GM06990 (cell line): ENCODE results near the gene CFAP20DC.

Source experiments
- DNase-seq: peaks from one replicate; pipeline ENCODE4 v3.0.0-alpha.2; 2011; ENCODE audit not compliant: insufficient read length; ENCODE audit errors: extremely low read depth
- H3K27me3 ChIP-seq: replicated peaks from 2 replicates; pipeline ENCODE4 v1.6.0; 2011; ENCODE audit warnings: low read length; ENCODE audit not compliant: control insufficient read depth, insufficient read depth
- H3K36me3 ChIP-seq: 2 replicates; pipeline ENCODE4 v1.5.1; 2011; ENCODE audit warnings: low read length; ENCODE audit not compliant: control insufficient read depth, insufficient read depth
- H3K4me3 ChIP-seq: replicated peaks from 2 replicates; pipeline ENCODE4 v1.5.1; 2011; ENCODE audit warnings: low read depth, mild to moderate bottlenecking, control low read depth, low read length
- TF ChIP-seq, protein P1 (sequence below): IDR thresholded peaks from 2 replicates; pipeline ENCODE4 v1.5.1; 2011; ENCODE audit warnings: low read length, control low read depth, mild to moderate bottlenecking, inconsistent platforms; ENCODE audit not compliant: insufficient read depth, poor library complexity, severe bottlenecking

CFAP20DC gene

DNA sequence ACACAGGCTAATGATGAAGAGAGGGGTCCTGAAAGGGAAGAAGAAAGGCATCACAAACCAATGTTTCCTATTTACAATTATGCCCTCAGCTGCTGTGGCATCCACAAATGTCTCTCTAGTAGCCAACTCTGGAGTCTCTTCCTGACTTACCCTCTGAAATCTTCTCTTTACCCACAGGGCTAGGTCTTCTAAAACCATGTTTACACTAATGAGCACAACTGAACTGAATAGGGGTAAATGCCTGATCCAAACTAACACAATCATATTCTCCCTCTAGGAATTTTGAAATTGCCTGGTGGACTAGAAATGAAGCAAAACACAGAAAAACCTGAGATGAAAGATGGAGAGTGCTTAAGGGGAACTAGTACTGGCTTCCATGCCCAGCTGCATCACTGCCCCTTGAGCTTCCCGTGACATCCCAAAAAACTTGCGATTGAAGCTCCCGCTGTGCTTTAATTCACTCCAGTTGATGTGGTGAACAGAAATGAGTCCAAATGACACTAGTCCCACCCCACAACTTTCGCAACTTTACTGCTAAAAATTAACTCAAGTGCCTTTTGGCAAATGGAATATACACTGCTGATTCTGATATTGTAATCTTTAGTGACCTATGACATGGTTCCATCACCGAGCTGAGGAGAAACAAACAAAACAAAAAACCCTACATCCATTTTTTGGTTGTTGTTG lies 32.8 kb downstream of the CFAP20DC start:
- Histone ChIP-seq H3K36me3 (no peaks in the 10 kb centered on the region), H3K4me3 (no peak overlapping the region), H3K27me3 (no peaks in the 10 kb centered on the region)
- TF ChIP-seq, protein P1, sequence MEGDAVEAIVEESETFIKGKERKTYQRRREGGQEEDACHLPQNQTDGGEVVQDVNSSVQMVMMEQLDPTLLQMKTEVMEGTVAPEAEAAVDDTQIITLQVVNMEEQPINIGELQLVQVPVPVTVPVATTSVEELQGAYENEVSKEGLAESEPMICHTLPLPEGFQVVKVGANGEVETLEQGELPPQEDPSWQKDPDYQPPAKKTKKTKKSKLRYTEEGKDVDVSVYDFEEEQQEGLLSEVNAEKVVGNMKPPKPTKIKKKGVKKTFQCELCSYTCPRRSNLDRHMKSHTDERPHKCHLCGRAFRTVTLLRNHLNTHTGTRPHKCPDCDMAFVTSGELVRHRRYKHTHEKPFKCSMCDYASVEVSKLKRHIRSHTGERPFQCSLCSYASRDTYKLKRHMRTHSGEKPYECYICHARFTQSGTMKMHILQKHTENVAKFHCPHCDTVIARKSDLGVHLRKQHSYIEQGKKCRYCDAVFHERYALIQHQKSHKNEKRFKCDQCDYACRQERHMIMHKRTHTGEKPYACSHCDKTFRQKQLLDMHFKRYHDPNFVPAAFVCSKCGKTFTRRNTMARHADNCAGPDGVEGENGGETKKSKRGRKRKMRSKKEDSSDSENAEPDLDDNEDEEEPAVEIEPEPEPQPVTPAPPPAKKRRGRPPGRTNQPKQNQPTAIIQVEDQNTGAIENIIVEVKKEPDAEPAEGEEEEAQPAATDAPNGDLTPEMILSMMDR = no peak
- DNase-seq = no peak

DNA sequence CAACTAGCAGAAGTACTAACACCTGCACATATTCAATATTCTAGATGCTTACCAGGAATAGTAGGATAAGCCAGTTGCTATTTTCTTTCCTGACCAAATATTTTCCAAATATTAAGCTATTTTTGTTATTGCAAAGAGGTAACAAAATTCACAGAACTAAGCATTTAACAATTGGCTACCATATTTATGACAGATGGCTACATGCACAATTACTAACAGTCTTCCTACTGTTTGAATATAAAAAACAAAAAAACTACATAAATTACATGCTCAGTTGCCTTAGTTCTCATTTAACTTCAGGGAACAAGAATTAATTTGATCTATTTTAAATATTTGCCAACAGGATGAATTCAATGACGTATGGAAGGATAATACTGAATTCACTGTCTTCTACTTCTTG lies 36.2 kb downstream of the CFAP20DC start:
- no peaks in the 10 kb centered on the region for H3K36me3 ChIP-seq
- H3K4me3 ChIP-seq = no peak overlapping the region
- no peak for DNase-seq
- TF ChIP-seq, protein P1 = no peak
- H3K27me3 ChIP-seq = no peaks in the 10 kb centered on the region

DNA sequence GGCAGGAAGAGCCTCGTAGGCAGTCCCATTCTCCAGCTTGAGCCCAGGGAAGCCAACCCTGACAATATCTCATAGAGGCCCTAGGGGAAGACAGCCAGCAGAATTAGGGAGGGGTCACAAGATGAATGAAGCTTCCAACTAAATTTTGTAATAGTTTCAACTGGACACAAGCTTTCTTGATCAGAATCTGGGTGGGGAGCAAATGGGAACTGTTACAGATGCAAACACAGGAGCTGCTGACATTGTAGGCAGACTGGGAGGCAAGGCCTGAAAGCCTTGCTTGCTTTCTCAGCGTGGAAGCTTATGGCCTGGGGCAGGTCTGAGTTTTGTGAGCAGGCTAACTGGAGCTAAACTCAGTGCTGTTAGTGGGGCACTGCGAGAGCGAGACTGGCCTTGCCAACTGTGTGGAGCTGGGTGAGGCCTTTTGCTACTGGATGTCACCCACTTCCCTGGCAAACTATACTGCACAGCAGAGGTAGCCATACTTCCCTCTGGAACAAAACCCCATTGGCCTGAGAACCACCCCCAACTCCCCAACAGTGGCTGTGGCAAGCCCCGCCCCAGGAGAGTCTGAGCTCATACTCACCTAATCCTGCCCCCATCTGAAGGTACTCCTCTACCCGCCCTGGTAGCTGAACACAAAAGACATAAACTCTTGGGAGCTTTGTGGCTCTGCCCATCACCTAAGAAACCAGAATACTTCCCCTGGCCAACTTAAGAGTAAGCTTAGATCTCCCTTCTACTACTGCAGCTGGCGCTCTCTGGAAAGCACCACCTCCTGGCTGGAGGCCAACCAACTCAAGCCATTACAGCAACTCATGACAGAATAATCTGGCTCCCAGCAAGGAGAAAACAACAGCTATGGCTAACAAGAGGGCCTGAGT lies 42.9 kb downstream of the CFAP20DC start:
- Histone ChIP-seq H3K4me3 (no peak overlapping the region), H3K27me3 (no peaks in the 10 kb centered on the region), H3K36me3 (no peaks in the 10 kb centered on the region)
- TF ChIP-seq, protein P1 = no peak
- no peak for DNase-seq

DNA sequence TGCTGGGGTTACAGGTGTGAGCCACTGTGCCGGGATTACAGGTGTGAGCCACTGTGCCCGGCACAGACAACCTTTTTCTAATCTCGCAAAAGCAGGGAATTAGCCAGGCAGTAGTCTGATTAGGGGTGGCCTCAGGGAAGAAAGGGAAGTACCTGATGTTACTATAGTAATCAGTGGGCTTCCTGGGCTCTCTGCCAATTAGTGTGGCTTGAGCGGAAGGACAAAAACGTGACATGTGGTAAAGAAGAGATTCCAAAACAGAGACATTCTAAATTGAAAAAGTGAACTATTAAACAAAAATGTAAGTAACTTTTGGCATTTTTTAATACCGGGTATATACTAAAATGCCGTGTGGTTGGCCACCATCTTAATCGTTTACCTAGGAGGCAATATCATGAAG lies 48.1 kb downstream of the CFAP20DC start:
- Histone ChIP-seq H3K36me3 (no peaks in the 10 kb centered on the region), H3K27me3 (no peaks in the 10 kb centered on the region), H3K4me3 (no peak overlapping the region)
- TF ChIP-seq, protein P1 = no peak
- DNase-seq = no peak

DNA sequence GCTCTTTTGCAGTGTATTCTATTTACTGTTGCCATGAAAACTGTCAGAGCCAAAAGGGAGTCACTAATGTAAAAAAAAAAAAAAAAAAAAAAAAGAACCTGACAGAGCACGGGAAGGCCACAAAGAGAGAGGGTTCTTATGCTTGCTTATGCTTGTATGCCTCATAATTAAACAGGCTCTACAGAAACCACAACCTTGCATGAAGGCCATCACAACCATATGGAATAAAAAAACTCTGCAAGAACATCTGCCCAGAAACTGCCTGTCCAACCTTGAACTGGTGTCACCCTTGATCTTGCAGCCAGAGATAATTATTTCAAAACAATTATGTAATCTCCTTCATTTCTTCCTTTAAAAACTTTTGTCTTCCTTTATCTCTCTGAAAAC lies 50.1 kb downstream of the CFAP20DC start:
- TF ChIP-seq, protein P1 = no peak
- Histone ChIP-seq H3K4me3 (no peak overlapping the region), H3K36me3 (no peaks in the 10 kb centered on the region), H3K27me3 (no peaks in the 10 kb centered on the region)
- DNase-seq = no peak
